WTC11 (cell line): ENCODE results near the gene CDC73. TPM values are rescaled to one million over a fixed set of nuclear protein-coding genes. Genes with fewer than 3 reads are reported as not detected.
A peak's percentile ranks its signal among the peaks of the same experiment; 100 is the strongest.

Experiments used
- ATAC-seq: fragments of 200-7000 bp; cut with Tn5 transposase; 2 replicates; pipeline ENCODE4 v1.10.0; 2021; ENCODE audit warnings: mild to moderate bottlenecking, moderate library complexity
- CTCF ChIA-PET: fragments of 300-600 bp; sonication (Branson Sonifier 250); formaldehyde crosslinking; loops from one replicate; lab custom pipeline; 2021; ENCODE audit warnings: antibody characterized with exemption; lab: Charles Lee
- POLR2A ChIA-PET: fragments of 350-600 bp; sonication (Branson Sonifier 250); formaldehyde crosslinking; loops from one replicate; lab custom pipeline; 2021; ENCODE audit warnings: antibody characterized with exemption; lab: Charles Lee
- DNase-seq: peaks from one replicate; pipeline ENCODE4 v3.0.0; 2021; ENCODE audit warnings: low spot score
- H3K27ac Mint-ChIP-seq: 2 replicates; pipeline ENCODE4 v1.8.0; 2021; ENCODE audit warnings: mixed read lengths
- H3K27me3 Mint-ChIP-seq: 2 replicates; pipeline ENCODE4 v1.8.0; 2021; ENCODE audit warnings: low read depth, mild to moderate bottlenecking, moderate library complexity, mixed read lengths
- H3K36me3 Mint-ChIP-seq: 2 replicates; pipeline ENCODE4 v1.8.0; 2021; ENCODE audit warnings: mixed read lengths
- H3K4me1 Mint-ChIP-seq: 2 replicates; pipeline ENCODE4 v1.8.0; 2022; ENCODE audit warnings: mixed read lengths
- H3K4me3 Mint-ChIP-seq: 2 replicates; pipeline ENCODE4 v1.8.0; 2021; ENCODE audit warnings: mild to moderate bottlenecking, moderate library complexity, mixed read lengths
- H3K9me3 Mint-ChIP-seq: 2 replicates; pipeline ENCODE4 v1.8.0; 2021; ENCODE audit warnings: mixed read lengths
- ATF1 ChIP-seq: sonication (generic); formaldehyde crosslinking; IDR thresholded peaks from 2 replicates; pipeline ENCODE4 v1.8.1; 2023; ENCODE audit warnings: mild to moderate bottlenecking, moderate library complexity, missing genetic modification reagents
- CDX4 ChIP-seq: fragments of 250-450 bp; sonication (Bioruptor Pico); IDR thresholded peaks from 2 replicates; pipeline ENCODE4 v1.9.0; 2021; ENCODE audit warnings: moderate library complexity, mild to moderate bottlenecking, inconsistent platforms, borderline replicate concordance
- ESRRA ChIP-seq: sonication (generic); formaldehyde crosslinking; IDR thresholded peaks from 2 replicates; pipeline ENCODE4 v1.8.1; 2022; ENCODE audit warnings: mild to moderate bottlenecking, missing genetic modification reagents, borderline replicate concordance
- FOXJ3 ChIP-seq: sonication (generic); formaldehyde crosslinking; IDR thresholded peaks from 2 replicates; pipeline ENCODE4 v1.9.0; 2021; ENCODE audit warnings: missing genetic modification reagents, mild to moderate bottlenecking, borderline replicate concordance
- FOXK1 ChIP-seq: sonication (generic); formaldehyde crosslinking; IDR thresholded peaks from 2 replicates; pipeline ENCODE4 v1.8.0; 2022; ENCODE audit warnings: mild to moderate bottlenecking, moderate library complexity, missing genetic modification reagents
- FOXP1 ChIP-seq: sonication (generic); formaldehyde crosslinking; IDR thresholded peaks from 2 replicates; pipeline ENCODE4 v1.8.0; 2022; ENCODE audit warnings: missing genetic modification reagents, mild to moderate bottlenecking, moderate library complexity, borderline replicate concordance
- GABPB1 ChIP-seq: sonication (generic); formaldehyde crosslinking; IDR thresholded peaks from 2 replicates; pipeline ENCODE4 v1.8.1; 2023; ENCODE audit warnings: mild to moderate bottlenecking, missing genetic modification reagents
- HMGA2 ChIP-seq: fragments of 250-450 bp; sonication (Bioruptor Pico); IDR thresholded peaks from 2 replicates; pipeline ENCODE4 v1.4.0; 2021; ENCODE audit warnings: mild to moderate bottlenecking, moderate library complexity
- HMGXB4 ChIP-seq: sonication (generic); formaldehyde crosslinking; IDR thresholded peaks from 2 replicates; pipeline ENCODE4 v1.8.1; 2023; ENCODE audit warnings: mild to moderate bottlenecking, moderate library complexity, missing genetic modification reagents
- JUN ChIP-seq: sonication (generic); formaldehyde crosslinking; IDR thresholded peaks from 2 replicates; pipeline ENCODE4 v1.8.0; 2023; ENCODE audit warnings: mild to moderate bottlenecking, missing genetic modification reagents
- MXD4 ChIP-seq: fragments of 250-450 bp; sonication (Bioruptor Pico); IDR thresholded peaks from 2 replicates; pipeline ENCODE4 v1.8.0; 2021; ENCODE audit warnings: mild to moderate bottlenecking, moderate library complexity, borderline replicate concordance
- MYBL2 ChIP-seq: sonication (generic); formaldehyde crosslinking; IDR thresholded peaks from 2 replicates; pipeline ENCODE4 v1.8.1; 2023; ENCODE audit warnings: mild to moderate bottlenecking, moderate library complexity, missing genetic modification reagents
- NFATC4 ChIP-seq: fragments of 250-450 bp; sonication (Bioruptor Pico); IDR thresholded peaks from 2 replicates; pipeline ENCODE4 v1.9.0; 2021; ENCODE audit warnings: mild to moderate bottlenecking
- NR2C2 ChIP-seq: sonication (generic); formaldehyde crosslinking; IDR thresholded peaks from 2 replicates; pipeline ENCODE4 v1.8.0; 2022; ENCODE audit warnings: mild to moderate bottlenecking, missing genetic modification reagents
- PREB ChIP-seq: sonication (generic); formaldehyde crosslinking; IDR thresholded peaks from 2 replicates; pipeline ENCODE4 v1.8.1; 2022; ENCODE audit warnings: mild to moderate bottlenecking, missing genetic modification reagents, moderate library complexity, borderline replicate concordance
- PRRX2 ChIP-seq: fragments of 250-450 bp; sonication (Bioruptor Pico); IDR thresholded peaks from 2 replicates; pipeline ENCODE4 v1.8.0; 2021; ENCODE audit warnings: mild to moderate bottlenecking
- RELA ChIP-seq: sonication (generic); formaldehyde crosslinking; IDR thresholded peaks from 2 replicates; pipeline ENCODE4 v1.8.1; 2022; ENCODE audit warnings: missing genetic modification reagents, mild to moderate bottlenecking, borderline replicate concordance
- RORB ChIP-seq: fragments of 250-450 bp; sonication (Bioruptor Pico); IDR thresholded peaks from 2 replicates; pipeline ENCODE4 v1.9.0; 2021; ENCODE audit warnings: mild to moderate bottlenecking
- SP1 ChIP-seq: sonication (generic); formaldehyde crosslinking; conservative IDR thresholded peaks from 2 replicates; pipeline ENCODE4 v1.8.1; 2022; ENCODE audit warnings: missing genetic modification reagents
- ZBTB43 ChIP-seq: sonication (generic); formaldehyde crosslinking; IDR thresholded peaks from 2 replicates; pipeline ENCODE4 v1.8.1; 2023; ENCODE audit warnings: mild to moderate bottlenecking, missing genetic modification reagents
- ZMAT4 ChIP-seq: fragments of 250-450 bp; sonication (Bioruptor Pico); IDR thresholded peaks from 2 replicates; pipeline ENCODE4 v1.9.0; 2021; ENCODE audit warnings: mild to moderate bottlenecking
- ZNF425 ChIP-seq: fragments of 250-450 bp; sonication (Bioruptor Pico); conservative IDR thresholded peaks from 2 replicates; pipeline ENCODE4 v1.9.0; 2021; ENCODE audit warnings: mild to moderate bottlenecking
- ZNF671 ChIP-seq: fragments of 250-450 bp; sonication (Bioruptor Pico); IDR thresholded peaks from 2 replicates; pipeline ENCODE4 v1.8.0; 2021; ENCODE audit warnings: mild to moderate bottlenecking
- ZSCAN18 ChIP-seq: fragments of 250-450 bp; sonication (Bioruptor Pico); IDR thresholded peaks from 2 replicates; pipeline ENCODE4 v2.1.2; 2022; ENCODE audit warnings: mild to moderate bottlenecking, moderate library complexity
- total RNA-seq: library from RNA; stranded (reverse); gene quantifications from 3 replicates; pipeline ENCODE4 v1.2.3, GENCODE V29; 2021

CDC73 gene
- total RNA-seq, 1 experiment from 2014 or later, result 57.1 TPM

- TF ChIP-seq CDX4 (CRISPR knock-in tag), result no peak
Observed at GRCh38 chr1:193104502-193104906, 17.3 kb upstream of the CDC73 start (continued).

- peaks cover 15% of the 10 kb centered on the region for H3K4me1 Mint-ChIP-seq
- no peaks in the 10 kb centered on the region for H3K36me3 Mint-ChIP-seq
- H3K27ac Mint-ChIP-seq, result peak within 1 kb of the TSS; percentile 89
- H3K4me3 Mint-ChIP-seq, result peak within 1 kb of the TSS; percentile 82
- ATAC-seq, result peak; percentile 93
- H3K9me3 Mint-ChIP-seq, result no peaks in the 10 kb centered on the region
- peaks cover 17% of the 10 kb centered on the region for H3K27me3 Mint-ChIP-seq
- ChIA-PET CTCF (interaction anchor here (0.5 to 2.5 kb wide), 5 partner anchors 17 to 298 kb away, joined by 4 to 13 read pairs (median 5); partner anchors contain the start of gene CDC73), POLR2A (interaction anchor here (0.6 to 2.1 kb wide), 6 partner anchors 8 to 239 kb away, joined by 3 to 15 read pairs (median 6); partner anchors contain the start of genes CDC73, RO60 and UCHL5)
- DNase-seq, result peak; percentile 86
- TF ChIP-seq FOXK1 (CRISPR knock-in tag), result no peak
- TF ChIP-seq MYBL2 (CRISPR knock-in tag), result no peak; the same call in 1 of the 2 replicates
- peak; percentile 43; the same call in 1 of the 2 replicates for TF ChIP-seq GABPB1 (CRISPR knock-in tag)
- peak; percentile 24; the same call in 1 of the 2 replicates for TF ChIP-seq HMGXB4 (CRISPR knock-in tag)
- 0 out of 2 replicates have a peak, but pooled peaks have one; percentile 64 for TF ChIP-seq ZBTB43 (CRISPR knock-in tag)
- TF ChIP-seq ATF1 (CRISPR knock-in tag), result no peak
- no peak for TF ChIP-seq FOXJ3
- TF ChIP-seq PRRX2 (CRISPR knock-in tag), result no peak
- no peak for TF ChIP-seq HMGA2 (CRISPR knock-in tag)
- no peak for TF ChIP-seq NFATC4 (CRISPR knock-in tag)
- no peak for TF ChIP-seq ZMAT4
- no peak for TF ChIP-seq ZSCAN18 (CRISPR knock-in tag)
- TF ChIP-seq ZNF671, result no peak
- TF ChIP-seq PREB (CRISPR knock-in tag), result no peak
- no peak for TF ChIP-seq JUN
- no peak for TF ChIP-seq NR2C2 (CRISPR knock-in tag)
- TF ChIP-seq ZNF425 (CRISPR knock-in tag), result no peak
- TF ChIP-seq FOXP1, result peak; percentile 63
- 0 out of 2 replicates have a peak, but pooled peaks have one; percentile 53 for TF ChIP-seq ESRRA
- TF ChIP-seq RELA (CRISPR knock-in tag), result peak; percentile 82; the same call in 1 of the 2 replicates
- TF ChIP-seq MXD4 (CRISPR knock-in tag), result no peak
- no peak for TF ChIP-seq RORB
- TF ChIP-seq SP1 (CRISPR knock-in tag), result peak; percentile 84
Observed at GRCh38 chr1:193104907-193105820, 16.7 kb upstream of the CDC73 start, which contains the start of gene GLRX2. Gene GLRX2, minus strand, starts transcription at chr1:193105414. Its CDS starts 32 bp downstream, at chr1:193105382.
